Transverse colon (tissue), 3 donors: Measurements from ENCODE around the gene FAH.

Source experiments
- EP300 ChIP-seq: sonication (generic); formaldehyde crosslinking; IDR thresholded peaks from one replicate; pipeline ENCODE4 v1.6.1; 2017; ENCODE audit warnings: antibody characterized with exemption, low read depth
- TF ChIP-seq, protein P1 (sequence below), 5 experiments: fragments of 200-600 bp in 3 of 5; fragments of 450-650 bp in 2 of 5; sonication (generic) in 3 of 5; IDR thresholded peaks; 1 replicate in 2 of 5; 2 replicates in 3 of 5; pipeline ENCODE4 v1.5.1; 2016 to 2017; ENCODE audit warnings: antibody characterized with exemption in 5 of 5, inconsistent platforms in 3 of 5, mild to moderate bottlenecking in 2 of 5, moderate library complexity in 1 of 5

DNA sequence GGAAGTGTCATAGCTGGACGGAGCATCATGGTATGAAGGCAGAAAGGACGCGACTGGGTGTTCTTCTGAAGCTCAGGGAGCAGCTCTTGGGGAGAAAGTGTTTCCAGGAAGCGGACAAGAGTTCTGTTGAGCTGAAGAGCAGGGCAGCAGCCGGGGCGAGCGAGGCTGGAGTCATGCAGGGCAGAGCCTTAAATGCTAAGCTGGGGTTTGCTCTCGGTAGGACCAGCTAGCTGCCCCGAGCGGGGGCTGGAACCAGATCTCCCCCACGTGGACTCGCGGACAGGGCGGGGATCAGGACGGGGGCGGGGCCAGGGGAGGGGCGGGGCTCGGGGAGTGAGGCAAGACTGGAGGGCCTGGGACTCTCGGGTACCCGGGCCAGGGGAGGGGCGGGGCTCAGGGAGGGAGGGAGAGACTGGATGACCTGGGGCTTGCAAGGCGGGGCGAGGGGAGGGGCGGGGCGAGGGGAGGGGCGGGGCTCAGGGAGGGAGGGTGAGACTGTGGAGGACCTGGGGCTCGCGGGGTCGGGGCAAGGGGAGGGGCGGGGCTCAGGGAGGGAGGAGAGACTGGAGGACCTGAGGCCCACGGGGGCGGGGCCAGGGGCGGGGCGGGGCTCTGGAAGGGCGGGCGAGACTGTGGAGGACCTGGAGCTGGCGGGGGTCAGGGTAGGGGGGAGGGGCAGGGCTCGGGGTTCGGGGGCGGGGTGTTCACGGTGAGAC is 461 bp upstream of the FAH start:
- no peak for TF ChIP-seq EP300
- TF ChIP-seq, protein P1, sequence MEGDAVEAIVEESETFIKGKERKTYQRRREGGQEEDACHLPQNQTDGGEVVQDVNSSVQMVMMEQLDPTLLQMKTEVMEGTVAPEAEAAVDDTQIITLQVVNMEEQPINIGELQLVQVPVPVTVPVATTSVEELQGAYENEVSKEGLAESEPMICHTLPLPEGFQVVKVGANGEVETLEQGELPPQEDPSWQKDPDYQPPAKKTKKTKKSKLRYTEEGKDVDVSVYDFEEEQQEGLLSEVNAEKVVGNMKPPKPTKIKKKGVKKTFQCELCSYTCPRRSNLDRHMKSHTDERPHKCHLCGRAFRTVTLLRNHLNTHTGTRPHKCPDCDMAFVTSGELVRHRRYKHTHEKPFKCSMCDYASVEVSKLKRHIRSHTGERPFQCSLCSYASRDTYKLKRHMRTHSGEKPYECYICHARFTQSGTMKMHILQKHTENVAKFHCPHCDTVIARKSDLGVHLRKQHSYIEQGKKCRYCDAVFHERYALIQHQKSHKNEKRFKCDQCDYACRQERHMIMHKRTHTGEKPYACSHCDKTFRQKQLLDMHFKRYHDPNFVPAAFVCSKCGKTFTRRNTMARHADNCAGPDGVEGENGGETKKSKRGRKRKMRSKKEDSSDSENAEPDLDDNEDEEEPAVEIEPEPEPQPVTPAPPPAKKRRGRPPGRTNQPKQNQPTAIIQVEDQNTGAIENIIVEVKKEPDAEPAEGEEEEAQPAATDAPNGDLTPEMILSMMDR (IDR thresholded peaks at IDR 0.05), result no peak
